Measurements from ENCODE around the gene GPS2. TPM values are rescaled to one million over a fixed set of nuclear protein-coding genes. Genes with fewer than 3 reads are reported as not detected.
A peak's percentile ranks its signal among the peaks of the same experiment; 100 is the strongest.
"Not testable (repeated sequence)": the region's sequence is repeated elsewhere in the genome, so short reads cannot be mapped to it uniquely, and the experiment has no call there.

GPS2 gene
- total and polyA plus RNA-seq, 10 of the 15 experiments (the other 5 are each of a cell fraction or from before 2014, with no cell fraction given), result 10.2 to 96.4 (median 42.5) TPM

DNA sequence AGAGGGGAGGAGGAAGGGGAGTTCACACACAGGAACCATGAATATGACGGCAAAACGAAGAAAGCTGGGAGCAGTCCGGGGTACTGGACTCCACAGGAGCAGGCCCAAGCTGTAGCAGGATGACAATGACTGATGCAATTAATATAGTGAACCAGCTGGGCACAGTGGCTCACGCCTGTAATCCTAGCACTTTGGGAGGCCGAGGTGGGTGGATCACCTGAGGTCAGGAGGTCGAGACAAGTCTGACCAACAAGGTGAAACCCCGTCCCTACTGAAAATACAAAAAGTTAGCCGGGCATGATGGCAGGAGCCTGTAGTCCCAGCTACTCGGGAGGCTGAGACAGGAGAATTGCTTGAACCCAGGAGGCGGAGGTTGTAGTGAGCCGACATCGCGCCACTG, 20.6 kb upstream of the GPS2 start:
- peak overlapping the region; percentile 99 for H3K27ac ChIP-seq (ENCODE audit: control insufficient read depth, insufficient read depth)
- POLR2A ChIA-PET, result interaction anchor here (0.5 to 3.9 kb wide), 21 partner anchors 8 to 1607 kb away, joined by 3 to 52 read pairs (median 5); partner anchors contain the start of genes FXR2, GPS2, KCTD11 and POLR2A
- peak overlapping the region; percentile 99 for H3K9ac ChIP-seq (ENCODE audit: control insufficient read depth, insufficient read depth, low read length)
- H3K36me3 ChIP-seq (ENCODE audit: control insufficient read depth in 2 of 2, insufficient read depth in 2 of 2, low read length in 1 of 2), result peaks cover 0 to 17% of the 10 kb centered on the region in 2 experiments; a peak in 2 of 4 replicates
- DNase-seq (ENCODE audit: low read depth, low spot score); in situ Hi-C loops (cut with MboI); H2AFZ ChIP-seq (ENCODE audit: control insufficient read depth, low read depth, low read length); H3K9me3 ChIP-seq (replicated peaks; ENCODE audit: control insufficient read depth, insufficient read depth, low read length); FAIRE-seq; BruUV-seq (replicated peaks); intact Hi-C loops (cut with micrococcal nuclease; ENCODE audit: unreplicated experiment); H3K27me3 ChIP-seq (replicated peaks in 1 of 2; ENCODE audit: control insufficient read depth in 2 of 2, insufficient read depth in 2 of 2, low read length in 1 of 2); H4K20me1 ChIP-seq (ENCODE audit: control insufficient read depth, insufficient read depth): not testable (repeated sequence)
- peaks cover 30% of the 10 kb centered on the region for H3K79me2 ChIP-seq (ENCODE audit: control insufficient read depth, insufficient read depth, low read length)
- H3K4me3 ChIP-seq, result peak overlapping the region; percentile 96
- peaks cover 34% of the 10 kb centered on the region for H3K4me1 ChIP-seq (ENCODE audit: control insufficient read depth, insufficient read depth, low read length)
- ATAC-seq, result peak; percentile 16
- RAD21 ChIA-PET (ENCODE audit: unreplicated experiment), result interaction anchor here (0.6 to 5.2 kb wide), 16 partner anchors 9 to 351 kb away, joined by 3 to 45 read pairs (median 4); partner anchors contain the start of genes FXR2, GABARAP, KCTD11 and PLSCR3
- CTCF ChIA-PET, result interaction anchor here (0.7 to 3.8 kb wide), 15 partner anchors 9 to 352 kb away, joined by 3 to 46 read pairs (median 8); partner anchors contain the start of genes NEURL4, SENP3, TMEM102 and TMEM256
- SMC1A ChIA-PET (ENCODE audit: uncharacterized antibody, unreplicated experiment), result interaction anchor here (0.8 to 4.5 kb wide), 13 partner anchors 7 to 290 kb away, joined by 3 to 33 read pairs (median 5); partner anchors contain the start of genes CTDNEP1, GPS2, KCTD11 and NEURL4
- H3K4me2 ChIP-seq (ENCODE audit: control insufficient read depth, insufficient read depth), result peak overlapping the region; percentile 97
- TF ChIP-seq HDGF (IDR thresholded peaks at IDR 0.05) (0 out of 2 replicates have a peak, but pooled peaks have one; percentile 22), NR2F1 (conservative IDR thresholded peaks at IDR 0.05) (peak; percentile 92), BHLHE40 (IDR thresholded peaks at IDR 0.05; ENCODE audit: borderline replicate concordance in 1 of 2, low read depth in 2 of 2, low read length in 1 of 2) (peak in 1 of 2 experiments; percentile 64; a peak in 2 of 4 replicates)
- 23% methylated on average over 13 of the region's 13 CpGs for WGBS (ENCODE audit: insufficient coverage, insufficient replicate concordance, low lambda C conversion rate, missing lambda C conversion rate)

DNA sequence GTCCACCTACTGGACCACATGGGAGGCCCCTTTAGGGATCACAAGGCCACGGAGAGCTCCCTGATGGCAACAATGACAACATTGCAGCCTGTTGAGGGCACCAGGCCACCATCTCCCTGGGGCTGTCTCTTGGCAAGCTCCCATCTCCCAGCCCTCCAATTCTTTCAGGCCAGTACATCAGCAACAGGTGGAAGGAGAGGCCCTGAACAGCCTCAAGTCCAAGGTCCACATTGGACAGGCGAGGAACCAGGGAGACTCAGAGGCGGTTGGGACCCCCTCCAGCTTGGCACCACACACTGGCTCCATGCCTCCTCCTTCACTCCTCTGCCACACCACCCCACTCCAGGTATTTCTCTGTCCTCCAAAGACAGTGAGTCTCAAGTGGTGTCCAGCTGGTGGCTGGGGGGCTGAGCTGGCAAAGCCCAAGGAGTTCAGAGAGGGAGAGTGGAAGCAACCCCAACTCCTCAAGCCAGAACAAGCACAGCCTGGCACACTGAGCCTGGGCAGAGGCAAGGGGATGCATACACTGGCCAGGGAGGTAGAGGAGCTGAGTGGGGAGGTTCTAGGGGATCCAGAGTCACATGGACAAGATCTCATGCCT, 19.9 kb upstream of the GPS2 start:
- H2AFZ ChIP-seq (ENCODE audit: control insufficient read depth, low read depth, low read length), result no peak overlapping the region
- POLR2A ChIA-PET, result interaction anchor here (0.5 to 3.9 kb wide), 5 partner anchors 9 to 289 kb away, joined by 3 to 52 read pairs (median 4); no protein-coding TSS in a partner anchor
- CTCF ChIA-PET, result interaction anchor here (1.3 to 3.8 kb wide), 9 partner anchors 11 to 290 kb away, joined by 3 to 34 read pairs (median 10); partner anchors contain the start of genes SENP3, TMEM102 and TMEM256
- in situ Hi-C loops (cut with MboI) (no loop called here), intact Hi-C loops (cut with micrococcal nuclease; ENCODE audit: unreplicated experiment) (no loop called here)
- H3K27me3 ChIP-seq (replicated peaks in 1 of 2; ENCODE audit: control insufficient read depth in 2 of 2, insufficient read depth in 2 of 2, low read length in 1 of 2), result no peaks in the 10 kb centered on the region
- DNase-seq (ENCODE audit: low read depth, low spot score) (no peak), ATAC-seq (no peak), FAIRE-seq (no peak)
- H3K36me3 ChIP-seq (ENCODE audit: control insufficient read depth in 2 of 2, insufficient read depth in 2 of 2, low read length in 1 of 2), result peaks cover 0 to 12% of the 10 kb centered on the region in 2 experiments; a peak in 2 of 4 replicates
- H3K4me2 ChIP-seq (ENCODE audit: control insufficient read depth, insufficient read depth), result peak overlapping the region; percentile 97
- RAD21 ChIA-PET (ENCODE audit: unreplicated experiment), result interaction anchor here (0.5 to 5.2 kb wide), 6 partner anchors 10 to 236 kb away, joined by 3 to 45 read pairs (median 8); partner anchors contain the start of genes KCTD11 and TMEM95
- peaks cover 39% of the 10 kb centered on the region for H3K4me1 ChIP-seq (ENCODE audit: control insufficient read depth, insufficient read depth, low read length)
- no peaks in the 10 kb centered on the region for H4K20me1 ChIP-seq (ENCODE audit: control insufficient read depth, insufficient read depth)
- H3K79me2 ChIP-seq (ENCODE audit: control insufficient read depth, insufficient read depth, low read length), result peaks cover 29% of the 10 kb centered on the region
- WGBS (ENCODE audit: insufficient coverage, insufficient replicate concordance, low lambda C conversion rate, missing lambda C conversion rate), result 97% methylated on average over 3 of the region's 3 CpGs
- H3K4me3 ChIP-seq, result no peak overlapping the region
- no TSS peak for BruUV-seq (replicated peaks)
- H3K9me3 ChIP-seq (replicated peaks; ENCODE audit: control insufficient read depth, insufficient read depth, low read length), result no peaks in the 10 kb centered on the region
- no peak overlapping the region for H3K9ac ChIP-seq (ENCODE audit: control insufficient read depth, insufficient read depth, low read length)
- SMC1A ChIA-PET (ENCODE audit: uncharacterized antibody, unreplicated experiment), result interaction anchor here (0.8 to 3.8 kb wide), 4 partner anchors 14 to 289 kb away, joined by 3 to 33 read pairs (median 7); partner anchors contain the start of gene TMEM95
- peak overlapping the region; percentile 99 for H3K27ac ChIP-seq (ENCODE audit: control insufficient read depth, insufficient read depth)
- TF ChIP-seq, protein P1, sequence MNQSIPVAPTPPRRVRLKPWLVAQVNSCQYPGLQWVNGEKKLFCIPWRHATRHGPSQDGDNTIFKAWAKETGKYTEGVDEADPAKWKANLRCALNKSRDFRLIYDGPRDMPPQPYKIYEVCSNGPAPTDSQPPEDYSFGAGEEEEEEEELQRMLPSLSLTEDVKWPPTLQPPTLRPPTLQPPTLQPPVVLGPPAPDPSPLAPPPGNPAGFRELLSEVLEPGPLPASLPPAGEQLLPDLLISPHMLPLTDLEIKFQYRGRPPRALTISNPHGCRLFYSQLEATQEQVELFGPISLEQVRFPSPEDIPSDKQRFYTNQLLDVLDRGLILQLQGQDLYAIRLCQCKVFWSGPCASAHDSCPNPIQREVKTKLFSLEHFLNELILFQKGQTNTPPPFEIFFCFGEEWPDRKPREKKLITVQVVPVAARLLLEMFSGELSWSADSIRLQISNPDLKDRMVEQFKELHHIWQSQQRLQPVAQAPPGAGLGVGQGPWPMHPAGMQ (IDR thresholded peaks at IDR 0.05; ENCODE audit: borderline replicate concordance), result no peak
- TF ChIP-seq, protein P2, sequence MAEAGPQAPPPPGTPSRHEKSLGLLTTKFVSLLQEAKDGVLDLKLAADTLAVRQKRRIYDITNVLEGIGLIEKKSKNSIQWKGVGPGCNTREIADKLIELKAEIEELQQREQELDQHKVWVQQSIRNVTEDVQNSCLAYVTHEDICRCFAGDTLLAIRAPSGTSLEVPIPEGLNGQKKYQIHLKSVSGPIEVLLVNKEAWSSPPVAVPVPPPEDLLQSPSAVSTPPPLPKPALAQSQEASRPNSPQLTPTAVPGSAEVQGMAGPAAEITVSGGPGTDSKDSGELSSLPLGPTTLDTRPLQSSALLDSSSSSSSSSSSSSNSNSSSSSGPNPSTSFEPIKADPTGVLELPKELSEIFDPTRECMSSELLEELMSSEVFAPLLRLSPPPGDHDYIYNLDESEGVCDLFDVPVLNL (IDR thresholded peaks at IDR 0.05; ENCODE audit: low read depth, low read length), result no peak
- TF ChIP-seq EP300 (IDR thresholded peaks at IDR 0.05; ENCODE audit: borderline replicate concordance in 1 of 2, control insufficient read depth in 1 of 2, low read depth in 2 of 2, low read length in 2 of 2) (no peak), RCOR1 (conservative IDR thresholded peaks at IDR 0.05; ENCODE audit: low read depth, low read length) (no peak)
- TF ChIP-seq, protein P3, sequence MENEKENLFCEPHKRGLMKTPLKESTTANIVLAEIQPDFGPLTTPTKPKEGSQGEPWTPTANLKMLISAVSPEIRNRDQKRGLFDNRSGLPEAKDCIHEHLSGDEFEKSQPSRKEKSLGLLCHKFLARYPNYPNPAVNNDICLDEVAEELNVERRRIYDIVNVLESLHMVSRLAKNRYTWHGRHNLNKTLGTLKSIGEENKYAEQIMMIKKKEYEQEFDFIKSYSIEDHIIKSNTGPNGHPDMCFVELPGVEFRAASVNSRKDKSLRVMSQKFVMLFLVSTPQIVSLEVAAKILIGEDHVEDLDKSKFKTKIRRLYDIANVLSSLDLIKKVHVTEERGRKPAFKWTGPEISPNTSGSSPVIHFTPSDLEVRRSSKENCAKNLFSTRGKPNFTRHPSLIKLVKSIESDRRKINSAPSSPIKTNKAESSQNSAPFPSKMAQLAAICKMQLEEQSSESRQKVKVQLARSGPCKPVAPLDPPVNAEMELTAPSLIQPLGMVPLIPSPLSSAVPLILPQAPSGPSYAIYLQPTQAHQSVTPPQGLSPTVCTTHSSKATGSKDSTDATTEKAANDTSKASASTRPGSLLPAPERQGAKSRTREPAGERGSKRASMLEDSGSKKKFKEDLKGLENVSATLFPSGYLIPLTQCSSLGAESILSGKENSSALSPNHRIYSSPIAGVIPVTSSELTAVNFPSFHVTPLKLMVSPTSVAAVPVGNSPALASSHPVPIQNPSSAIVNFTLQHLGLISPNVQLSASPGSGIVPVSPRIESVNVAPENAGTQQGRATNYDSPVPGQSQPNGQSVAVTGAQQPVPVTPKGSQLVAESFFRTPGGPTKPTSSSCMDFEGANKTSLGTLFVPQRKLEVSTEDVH (IDR thresholded peaks at IDR 0.05; ENCODE audit: low read depth, partially characterized antibody), result no peak

Measured in GM12878 (cell line).